Hepatocyte (in vitro differentiated cells): Measurements from ENCODE around the gene SFR1. TPM values are rescaled to one million over a fixed set of nuclear protein-coding genes. Genes with fewer than 3 reads are reported as not detected.

Experiments used
- DNase-seq: peaks from one replicate; pipeline ENCODE4 v3.0.0-alpha.2; 2016; ENCODE audit warnings: low spot score
- H2AFZ ChIP-seq: fragments of 200-600 bp; sonication (generic); 2 replicates; pipeline ENCODE4 v1.6.0; 2016; ENCODE audit warnings: antibody characterized with exemption, mild to moderate bottlenecking
- H3K27ac ChIP-seq: fragments of 200-600 bp; sonication (generic); 2 replicates; pipeline ENCODE4 v1.5.1; 2016; ENCODE audit warnings: mild to moderate bottlenecking
- H3K27me3 ChIP-seq: fragments of 200-600 bp; sonication (generic); 2 replicates; pipeline ENCODE4 v1.6.1; 2016
- H3K36me3 ChIP-seq: fragments of 200-600 bp; sonication (generic); replicated peaks from 2 replicates; pipeline ENCODE4 v1.5.1; 2016; ENCODE audit warnings: low read depth; ENCODE audit not compliant: insufficient read depth
- H3K4me1 ChIP-seq: fragments of 200-600 bp; sonication (generic); 2 replicates; pipeline ENCODE4 v1.5.1; 2016; ENCODE audit warnings: mild to moderate bottlenecking, moderate library complexity; ENCODE audit not compliant: insufficient read depth
- H3K4me2 ChIP-seq: fragments of 200-600 bp; sonication (generic); 2 replicates; pipeline ENCODE4 v1.6.0; 2016
- H3K4me3 ChIP-seq: fragments of 200-600 bp; sonication (generic); 2 replicates; pipeline ENCODE4 v1.5.1; 2016; ENCODE audit warnings: mild to moderate bottlenecking
- H3K79me2 ChIP-seq: fragments of 200-600 bp; sonication (generic); 2 replicates; pipeline ENCODE4 v1.6.0; 2017; ENCODE audit warnings: mild to moderate bottlenecking
- H3K9me2 ChIP-seq: fragments of 200-600 bp; sonication (generic); replicated peaks from 2 replicates; pipeline ENCODE4 v1.6.0; 2017; ENCODE audit warnings: mild to moderate bottlenecking; ENCODE audit not compliant: insufficient read depth
- H3K9me3 ChIP-seq: fragments of 200-600 bp; sonication (generic); 2 replicates; pipeline ENCODE4 v1.5.1; 2016; ENCODE audit warnings: low read depth, mild to moderate bottlenecking
- H4K20me1 ChIP-seq: fragments of 200-600 bp; sonication (generic); 2 replicates; pipeline ENCODE4 v1.6.0; 2016; ENCODE audit warnings: mild to moderate bottlenecking; ENCODE audit not compliant: insufficient read depth, poor library complexity, severe bottlenecking
- EZH2 ChIP-seq: fragments of 200-600 bp; sonication (generic); IDR thresholded peaks from 2 replicates; pipeline ENCODE4 v1.6.1; 2016; ENCODE audit warnings: antibody characterized with exemption, mild to moderate bottlenecking, borderline replicate concordance
- EZH2phosphoT487 ChIP-seq: fragments of 200-600 bp; sonication (generic); IDR thresholded peaks from one replicate; pipeline ENCODE4 v1.6.1; 2018; ENCODE audit warnings: antibody characterized with exemption, mild to moderate bottlenecking, low read depth, moderate library complexity; ENCODE audit not compliant: unreplicated experiment, severe bottlenecking
- WGBS: methylation state at CpG from one replicate; pipeline ENCODE4 v1.1.6; 2016; ENCODE audit warnings: low lambda C conversion rate; ENCODE audit errors: missing lambda C conversion rate; 5-methylcytosine and 5-hydroxymethylcytosine counted together
- polyA plus RNA-seq: library from polyadenylated mRNA; unstranded; fragments of >200 nt; fragmentation: Nextera tagmentation; extraction: Ambion mirVana; gene quantifications from 2 replicates; pipeline ENCODE4 v1.2.1, GENCODE V29; 2016
- total RNA-seq: library from RNA; depleted of rRNA; stranded (reverse); fragments of >200 nt; gene quantifications from 2 replicates; pipeline ENCODE4 v1.2.3, GENCODE V29; 2014
- TF ChIP-seq, protein P1 (sequence below): fragments of 200-600 bp; sonication (generic); IDR thresholded peaks from 2 replicates; pipeline ENCODE4 v1.5.1; 2016; ENCODE audit warnings: antibody characterized with exemption, mild to moderate bottlenecking; ENCODE audit not compliant: poor library complexity

SFR1 gene
- total and polyA plus RNA-seq, 2 experiments from 2014 or later = 7.1 TPM

DNA sequence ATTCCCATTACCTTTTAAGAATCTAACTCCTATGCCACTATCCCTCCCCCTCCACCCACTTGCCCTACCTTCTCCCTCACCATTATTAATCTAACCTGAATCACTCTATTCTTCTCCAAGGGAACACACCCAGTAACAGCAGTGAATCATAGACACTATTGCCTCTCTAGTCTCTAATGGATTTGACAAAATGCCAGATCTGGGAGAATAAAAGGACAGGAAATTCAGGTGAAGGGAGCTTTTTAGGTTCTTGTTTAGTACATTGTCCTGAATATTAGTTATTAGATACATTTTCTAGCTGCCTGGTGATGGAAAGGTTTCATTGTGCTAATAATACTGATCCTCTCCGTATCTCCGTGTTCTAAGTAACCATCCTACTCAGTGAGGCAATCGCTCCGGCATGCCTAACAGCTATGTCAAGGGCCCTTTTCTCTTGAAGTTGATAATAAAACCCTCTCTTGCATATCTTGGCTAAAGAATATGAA lies 4.1 kb upstream of the SFR1 start:
- H3K36me3 ChIP-seq = no peaks in the 10 kb centered on the region
- H3K9me3 ChIP-seq = no peaks in the 10 kb centered on the region
- H3K4me1 ChIP-seq = peaks cover 7% of the 10 kb centered on the region
- H4K20me1 ChIP-seq = no peaks in the 10 kb centered on the region
- H3K27me3 ChIP-seq = no peaks in the 10 kb centered on the region
- no peaks in the 10 kb centered on the region for H3K9me2 ChIP-seq
- H3K27ac ChIP-seq = peak overlapping the region; percentile 41
- H3K79me2 ChIP-seq = no peaks in the 10 kb centered on the region
- H3K4me2 ChIP-seq = no peak overlapping the region
- no peak overlapping the region for H3K4me3 ChIP-seq
- H2AFZ ChIP-seq = no peak overlapping the region
- WGBS = 79% methylated on average over 4 of the region's 4 CpGs
- no peak for TF ChIP-seq EZH2phosphoT487
- TF ChIP-seq, protein P1, sequence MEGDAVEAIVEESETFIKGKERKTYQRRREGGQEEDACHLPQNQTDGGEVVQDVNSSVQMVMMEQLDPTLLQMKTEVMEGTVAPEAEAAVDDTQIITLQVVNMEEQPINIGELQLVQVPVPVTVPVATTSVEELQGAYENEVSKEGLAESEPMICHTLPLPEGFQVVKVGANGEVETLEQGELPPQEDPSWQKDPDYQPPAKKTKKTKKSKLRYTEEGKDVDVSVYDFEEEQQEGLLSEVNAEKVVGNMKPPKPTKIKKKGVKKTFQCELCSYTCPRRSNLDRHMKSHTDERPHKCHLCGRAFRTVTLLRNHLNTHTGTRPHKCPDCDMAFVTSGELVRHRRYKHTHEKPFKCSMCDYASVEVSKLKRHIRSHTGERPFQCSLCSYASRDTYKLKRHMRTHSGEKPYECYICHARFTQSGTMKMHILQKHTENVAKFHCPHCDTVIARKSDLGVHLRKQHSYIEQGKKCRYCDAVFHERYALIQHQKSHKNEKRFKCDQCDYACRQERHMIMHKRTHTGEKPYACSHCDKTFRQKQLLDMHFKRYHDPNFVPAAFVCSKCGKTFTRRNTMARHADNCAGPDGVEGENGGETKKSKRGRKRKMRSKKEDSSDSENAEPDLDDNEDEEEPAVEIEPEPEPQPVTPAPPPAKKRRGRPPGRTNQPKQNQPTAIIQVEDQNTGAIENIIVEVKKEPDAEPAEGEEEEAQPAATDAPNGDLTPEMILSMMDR = no peak
- no peak for TF ChIP-seq EZH2
- DNase-seq = peak; percentile 14

DNA sequence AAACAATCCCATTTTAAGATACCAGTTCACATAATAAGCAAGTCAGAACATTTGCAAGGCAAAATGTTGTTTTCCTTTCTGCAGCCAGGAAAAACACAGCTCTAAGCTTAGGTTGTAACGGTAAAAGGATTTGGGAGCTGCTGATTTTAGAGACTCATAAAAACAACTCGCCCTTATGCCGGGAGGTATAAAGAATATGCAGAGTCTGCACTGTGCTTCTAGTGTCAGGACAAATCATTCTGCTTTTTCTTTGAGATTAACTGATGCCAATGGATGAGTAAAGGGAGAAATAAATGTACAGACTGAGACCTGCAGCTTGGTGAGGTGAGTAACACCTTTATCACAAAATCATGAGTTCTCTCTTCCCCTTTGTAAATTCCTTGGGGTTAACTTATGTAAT lies 2.0 kb upstream of the SFR1 start:
- no peaks in the 10 kb centered on the region for H3K36me3 ChIP-seq
- peak overlapping the region; percentile 87 for H2AFZ ChIP-seq
- 39% methylated on average over 3 of the region's 3 CpGs for WGBS
- no peaks in the 10 kb centered on the region for H3K9me3 ChIP-seq
- DNase-seq = peak; percentile 8
- no peak overlapping the region for H3K4me3 ChIP-seq
- peak overlapping the region; percentile 82 for H3K4me2 ChIP-seq
- H3K27ac ChIP-seq = peak overlapping the region; percentile 98
- peaks cover 7% of the 10 kb centered on the region for H3K4me1 ChIP-seq
- no peaks in the 10 kb centered on the region for H3K79me2 ChIP-seq
- H4K20me1 ChIP-seq = no peaks in the 10 kb centered on the region
- TF ChIP-seq EZH2phosphoT487 (no peak), EZH2 (no peak)
- TF ChIP-seq, protein P1 = no peak
- H3K9me2 ChIP-seq = no peaks in the 10 kb centered on the region
- H3K27me3 ChIP-seq = no peaks in the 10 kb centered on the region

DNA sequence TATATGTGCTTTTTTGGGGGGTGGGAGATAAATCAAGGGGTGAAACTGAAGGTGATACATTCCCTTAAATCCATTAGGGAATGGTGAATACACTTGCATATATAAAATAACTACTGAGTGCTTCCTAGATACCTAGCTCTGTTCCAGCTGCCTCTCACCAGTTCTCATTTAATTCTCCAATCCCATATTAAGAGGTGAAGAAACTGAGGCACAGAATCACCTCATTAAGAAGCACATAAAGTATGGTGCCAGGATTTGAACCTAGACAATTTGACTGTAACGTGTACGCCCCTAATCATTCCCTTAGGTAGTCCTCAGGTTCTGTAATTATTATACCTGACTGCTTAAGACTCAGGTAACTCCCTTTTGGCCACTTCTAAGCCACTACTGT lies 1.5 kb upstream of the SFR1 start:
- Histone ChIP-seq H2AFZ (peak overlapping the region; percentile 87), H3K9me2 (no peaks in the 10 kb centered on the region), H3K4me1 (peaks cover 7% of the 10 kb centered on the region), H3K4me3 (no peak overlapping the region), H3K36me3 (no peaks in the 10 kb centered on the region), H3K27me3 (no peaks in the 10 kb centered on the region), H3K9me3 (no peaks in the 10 kb centered on the region), H4K20me1 (no peaks in the 10 kb centered on the region), H3K27ac (peak overlapping the region; percentile 98), H3K4me2 (peak overlapping the region; percentile 82), H3K79me2 (no peaks in the 10 kb centered on the region)
- no peak for TF ChIP-seq EZH2phosphoT487
- no peak for TF ChIP-seq EZH2
- TF ChIP-seq, protein P1 = no peak
- DNase-seq = no peak
- 49% methylated on average over 2 of the region's 2 CpGs for WGBS
